ENCODE results near the gene NOC3L.
"Not testable (repeated sequence)": the region's sequence is repeated elsewhere in the genome, so short reads cannot be mapped to it uniquely, and the experiment has no call there.

Gene NOC3L

DNA sequence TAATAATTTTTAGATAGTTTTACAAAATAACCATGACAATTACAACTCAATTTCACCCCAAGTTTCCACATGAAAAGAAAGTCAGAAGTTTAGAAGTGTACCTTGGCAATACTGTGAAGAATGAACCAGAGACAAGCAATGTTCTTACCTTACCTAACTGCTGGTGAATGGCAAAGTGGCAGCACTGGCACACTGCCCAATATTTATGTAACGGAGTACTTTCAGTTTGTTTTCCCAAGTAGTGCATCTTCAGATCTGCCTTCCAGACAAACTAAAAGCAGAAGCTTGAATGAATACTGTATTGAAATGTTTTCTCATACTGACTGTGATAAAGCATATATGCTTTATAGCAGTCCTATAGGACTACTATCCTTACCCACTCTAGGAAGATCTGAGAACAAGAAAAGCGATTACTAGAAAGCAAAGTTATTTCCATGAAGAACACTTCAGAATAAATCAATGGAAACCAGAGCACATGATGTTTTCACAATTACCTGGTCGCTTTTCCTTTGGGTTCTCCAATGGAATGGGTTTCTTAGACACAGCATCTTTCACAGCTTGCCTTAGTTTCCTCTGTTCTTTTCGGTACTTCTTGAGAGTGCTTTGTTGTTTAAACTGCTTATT is 1.5 kb downstream of the NOC3L start:
- no peak for DNase-seq

- DNase-seq: no peak
Observed at GRCh38 chr10:94358480-94358879, 4.3 kb downstream of the NOC3L start.

DNA sequence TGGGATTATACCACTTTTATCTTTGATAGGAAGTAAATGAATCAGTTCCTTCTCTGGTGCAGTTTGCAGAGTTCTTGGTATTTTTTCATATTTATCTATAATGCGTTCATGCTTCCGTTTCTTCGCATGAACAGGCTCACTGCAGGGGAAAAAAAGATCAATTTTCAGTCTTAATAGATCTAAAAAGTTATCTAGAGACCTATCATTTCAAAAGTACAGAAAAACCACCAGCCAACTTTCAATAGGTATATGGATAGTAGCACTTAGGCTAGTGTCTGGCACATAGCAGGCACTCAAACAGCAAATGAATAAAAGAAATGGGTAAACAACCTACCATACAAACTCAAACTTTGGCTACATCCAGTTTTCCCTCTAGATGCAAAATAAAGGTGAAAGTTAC is 5.5 kb downstream of the NOC3L start:
- DNase-seq: no peak

GRCh38 chr10:94355841-94356240 is 6.9 kb downstream of the NOC3L start:
- no peak for DNase-seq

GRCh38 chr10:94353336-94353735 is 9.4 kb downstream of the NOC3L start:
- DNase-seq: no peak

GRCh38 chr10:94351089-94351488 is 11.7 kb downstream of the NOC3L start:
- DNase-seq: no peak

DNA sequence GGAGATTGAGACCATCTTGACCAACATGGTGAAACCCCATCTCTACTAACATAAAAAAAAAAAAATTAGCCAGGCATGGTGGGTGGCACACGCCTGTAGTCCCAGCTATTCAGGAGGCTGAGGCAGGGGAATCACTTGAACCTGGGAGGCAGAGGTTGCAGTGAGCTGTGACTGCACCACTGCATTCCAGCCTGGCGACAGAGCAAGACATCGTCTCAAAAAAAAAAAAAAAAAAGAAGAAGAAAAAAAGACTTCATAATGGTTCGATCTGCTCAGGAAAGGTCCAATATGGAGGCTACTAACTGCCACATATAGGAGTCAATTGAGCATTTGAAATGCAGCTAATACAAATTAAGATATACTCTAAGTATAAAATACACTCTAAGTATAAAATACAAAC is 12.2 kb downstream of the NOC3L start:
- DNase-seq: not testable (repeated sequence)

GRCh38 chr10:94349327-94349726 is 13.4 kb downstream of the NOC3L start:
- DNase-seq: no peak

- no peak for DNase-seq
Observed at GRCh38 chr10:94344522-94345122, 18.1 kb downstream of the NOC3L start.

DNA sequence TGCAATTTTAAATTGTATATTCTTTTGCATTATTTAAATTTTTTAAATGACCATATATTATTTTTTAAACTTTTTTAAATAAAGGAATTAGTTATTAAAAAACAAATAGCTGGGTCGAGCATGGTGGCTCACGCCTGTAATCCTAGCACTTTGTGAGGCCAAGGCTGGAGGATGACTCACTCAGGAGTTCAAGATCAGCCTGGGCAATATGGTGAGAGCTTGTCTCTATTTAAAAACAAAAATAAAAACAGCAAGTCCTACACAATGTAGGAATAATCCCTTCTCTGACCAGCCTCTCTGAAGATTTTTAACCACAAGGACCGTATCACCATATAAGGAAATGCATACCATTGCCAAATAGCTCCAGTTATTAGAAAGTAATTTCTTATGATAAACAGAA is 19.6 kb downstream of the NOC3L start:
- no peak for DNase-seq

GRCh38 chr10:94334857-94335256 is 27.9 kb downstream of the NOC3L start:
- no peak for DNase-seq

DNA sequence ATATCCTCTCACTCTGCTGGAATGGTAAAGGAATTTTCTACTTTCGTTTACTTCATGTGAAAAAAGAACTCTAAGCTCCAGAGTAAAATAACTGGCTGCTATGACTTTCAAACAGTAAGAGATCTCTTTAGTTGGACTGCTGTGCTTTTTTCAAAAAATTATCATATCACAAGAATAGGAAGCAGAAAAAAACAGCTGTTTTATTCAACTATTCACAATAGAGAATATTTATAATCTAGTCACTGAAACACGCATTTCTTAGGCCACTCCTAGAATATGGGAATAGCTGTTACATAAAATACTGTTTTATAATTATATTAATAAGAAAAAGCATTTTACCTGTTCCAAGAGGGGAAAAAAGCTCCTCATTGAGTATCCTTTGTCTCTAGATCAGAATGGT is 29.7 kb downstream of the NOC3L start:
- no peak for DNase-seq

DNA sequence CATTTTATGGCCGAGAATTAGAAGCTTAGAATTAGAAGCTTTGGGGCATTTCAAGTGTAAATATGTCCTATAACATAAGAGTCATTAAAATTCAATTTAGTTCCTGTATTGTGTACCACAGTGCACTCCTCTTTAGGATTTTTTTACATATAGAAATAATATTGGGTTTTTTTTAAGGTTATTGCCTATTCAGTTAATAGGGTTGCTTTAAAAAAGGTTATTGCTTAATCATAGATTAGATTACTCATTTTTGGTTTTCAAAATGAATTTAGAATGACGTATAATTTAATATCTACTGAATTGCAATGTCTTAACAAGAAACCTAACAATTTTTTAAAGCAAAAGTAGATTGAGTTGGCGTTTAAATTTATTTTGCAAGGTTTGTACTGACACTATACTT is 34.1 kb downstream of the NOC3L start:
- DNase-seq: no peak

GRCh38 chr10:94327649-94328048 is 35.1 kb downstream of the NOC3L start:
- no peak for DNase-seq

DNA sequence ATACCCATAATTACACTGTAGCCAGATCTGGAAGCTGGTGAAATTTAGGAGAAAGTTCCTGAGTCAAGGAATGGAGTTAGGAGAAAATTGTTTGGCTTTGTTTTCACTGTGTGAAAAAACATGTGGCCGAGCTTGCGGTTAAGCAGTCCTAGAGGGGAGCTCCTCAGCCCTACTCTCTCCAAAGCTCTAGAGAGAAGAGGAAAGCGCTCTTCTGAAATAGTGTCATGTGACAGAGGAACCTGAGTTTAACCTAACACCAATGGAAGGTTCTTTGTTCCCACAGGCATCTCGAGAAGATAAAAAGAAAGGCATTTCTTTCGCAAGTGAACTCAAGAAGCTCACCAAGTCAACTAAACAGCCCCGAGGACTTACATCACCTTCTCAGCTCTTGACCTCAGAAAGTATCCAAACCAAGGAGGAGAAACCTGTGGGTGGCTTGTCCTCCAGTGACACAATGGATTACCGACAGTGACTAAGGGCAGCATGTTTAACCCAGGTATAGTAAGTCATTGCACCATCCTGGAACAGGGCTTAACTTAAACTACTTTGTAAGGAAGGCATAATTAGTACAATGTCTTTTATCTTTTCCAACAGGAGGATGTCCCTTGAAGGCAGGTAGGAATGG is 38.0 kb downstream of the NOC3L start:
- no peak for DNase-seq

GRCh38 chr10:94320285-94320914 is 42.3 kb downstream of the NOC3L start:
- no peak for DNase-seq

GRCh38 chr10:94316560-94316959 is 46.2 kb downstream of the NOC3L start:
- DNase-seq: no peak

DNA sequence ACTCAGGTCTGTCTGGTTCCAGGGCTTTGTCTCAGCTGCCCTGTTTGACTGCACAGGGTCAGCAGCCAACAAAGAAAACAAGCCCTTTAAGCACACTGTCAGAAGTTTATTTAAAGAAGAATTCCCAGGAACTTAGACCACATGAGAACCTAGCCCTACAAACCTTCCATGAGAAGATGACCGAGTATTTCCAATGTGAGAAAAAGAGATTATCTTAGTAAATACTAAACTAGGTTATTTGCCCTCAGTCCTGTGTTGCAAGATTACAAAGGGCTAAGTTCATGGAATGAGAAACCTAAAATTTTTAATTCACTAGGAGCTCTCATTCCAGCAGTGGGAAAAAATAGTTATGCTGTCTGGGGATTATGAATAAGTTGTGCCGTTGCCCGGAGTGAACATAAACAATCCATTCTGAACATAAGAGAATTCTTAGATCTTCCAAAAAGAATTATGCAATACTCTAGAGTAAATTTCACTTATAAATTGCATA is 46.7 kb downstream of the NOC3L start:
- no peak for DNase-seq

GRCh38 chr10:94315024-94315451 is 47.7 kb downstream of the NOC3L start:
- DNase-seq: no peak

DNA sequence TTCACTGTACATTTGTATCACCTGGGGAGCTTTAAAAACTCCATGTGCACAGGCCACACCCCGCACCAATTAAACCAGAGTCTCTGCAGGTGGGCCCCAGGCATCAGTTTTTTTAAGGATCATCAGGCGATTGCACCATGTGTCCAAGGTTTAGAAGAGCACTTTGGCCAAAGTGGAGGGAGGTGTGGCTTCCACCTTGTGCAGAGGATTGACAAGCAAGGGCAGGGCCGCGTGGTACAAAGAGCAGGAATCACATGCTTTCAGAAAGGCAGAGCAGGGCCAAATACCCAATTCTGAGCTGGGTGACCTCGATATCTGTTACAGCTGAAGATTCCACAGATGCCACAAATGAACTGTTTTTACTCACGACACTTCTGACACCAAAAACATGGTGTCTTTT is 52.4 kb downstream of the NOC3L start:
- DNase-seq: no peak

- DNase-seq: no peak
Observed at GRCh38 chr10:94308866-94309265, 53.9 kb downstream of the NOC3L start.

- no peak for DNase-seq
Observed at GRCh38 chr10:94307046-94307615, 55.6 kb downstream of the NOC3L start.

- DNase-seq: no peak
Observed at GRCh38 chr10:94303929-94304328, 58.8 kb downstream of the NOC3L start.

DNA sequence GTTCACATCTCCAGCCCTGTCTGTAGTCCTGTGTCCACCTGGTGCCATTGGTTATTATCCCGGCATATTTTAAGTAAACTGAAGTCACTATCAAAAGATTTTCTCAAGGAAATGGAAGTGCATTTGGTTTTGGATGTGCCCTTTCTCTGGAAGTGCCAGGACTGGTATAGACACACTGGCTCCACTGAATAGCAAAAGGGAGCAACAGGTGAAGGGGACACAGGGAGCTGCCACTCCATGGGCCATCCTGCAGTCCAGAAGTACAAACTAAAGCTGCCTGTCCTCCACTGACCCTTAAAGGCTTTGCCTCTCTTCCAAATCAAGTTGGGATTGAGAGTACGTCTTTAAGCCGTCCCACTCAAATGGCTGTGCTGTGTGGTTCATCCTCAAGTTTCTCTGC is 62.7 kb downstream of the NOC3L start:
- DNase-seq: no peak

Data from cerebellar nuclear complex (tissue), 1 donor.